PC-3 (cell line): ENCODE measurements around the gene PCGF2. TPM values are rescaled to one million over a fixed set of nuclear protein-coding genes. Genes with fewer than 3 reads are reported as not detected.

Source experiments
- ATAC-seq: fragments of 200-7000 bp; cut with Tn5 transposase; 2 replicates; pipeline ENCODE4 v1.9.1; 2020; ENCODE audit warnings: mild to moderate bottlenecking, moderate library complexity
- BruUV-seq: library from RNA; stranded (reverse); fragments of 400-500 nt; replicated peaks from 2 replicates; lab custom pipeline; 2021; lab: Mats Ljungman, UMichigan
- CTCF ChIA-PET: fragments of 300-600 bp; sonication (Branson Sonifier 250); formaldehyde crosslinking; loops from one replicate; lab custom pipeline; 2022; ENCODE audit warnings: antibody characterized with exemption; lab: Charles Lee
- POLR2A ChIA-PET: fragments of 300-600 bp; sonication (Branson Sonifier 250); formaldehyde crosslinking; loops from one replicate; lab custom pipeline; 2022; ENCODE audit warnings: antibody characterized with exemption; ENCODE audit not compliant: unreplicated experiment; lab: Charles Lee
- DNase-seq: peaks from one replicate; pipeline ENCODE4 v3.0.0-alpha.2; 2015
- H2AFZ ChIP-seq: fragments of 300-600 bp; sonication (generic); 2 replicates; pipeline ENCODE4 v1.6.0; 2016; ENCODE audit warnings: antibody characterized with exemption, low read length
- H3F3A ChIP-seq: fragments of 300-600 bp; sonication (generic); one replicate; pipeline ENCODE4 v1.6.0; 2017; ENCODE audit warnings: antibody characterized with exemption, low read length, control low read depth, mild to moderate bottlenecking; ENCODE audit not compliant: unreplicated experiment
- H3K27ac ChIP-seq: fragments of 300-600 bp; sonication (generic); 2 replicates; pipeline ENCODE4 v1.5.1; 2016; ENCODE audit warnings: mild to moderate bottlenecking, low read length
- H3K27me3 ChIP-seq: fragments of 300-600 bp; sonication (generic); 2 replicates; pipeline ENCODE4 v1.6.1; 2016; ENCODE audit warnings: low read length, mixed read lengths
- H3K36me3 ChIP-seq: fragments of 300-600 bp; sonication (generic); 2 replicates; pipeline ENCODE4 v1.6.1; 2016; ENCODE audit warnings: low read depth, mixed run types, low read length, mixed read lengths
- H3K4me1 ChIP-seq: fragments of 300-600 bp; sonication (generic); 2 replicates; pipeline ENCODE4 v1.5.1; 2016; ENCODE audit warnings: low read length; ENCODE audit not compliant: insufficient read depth
- H3K4me2 ChIP-seq: fragments of 300-600 bp; sonication (generic); 2 replicates; pipeline ENCODE4 v1.6.0; 2016; ENCODE audit warnings: low read length
- H3K4me3 ChIP-seq: fragments of 300-600 bp; sonication (generic); 2 replicates; pipeline ENCODE4 v1.5.1; 2016; ENCODE audit warnings: mild to moderate bottlenecking, low read length, mixed read lengths
- H3K79me2 ChIP-seq: fragments of 300-600 bp; sonication (generic); 2 replicates; pipeline ENCODE4 v1.6.1; 2017; ENCODE audit warnings: low read length, mixed read lengths
- H3K9ac ChIP-seq: fragments of 300-600 bp; sonication (generic); 2 replicates; pipeline ENCODE4 v1.6.0; 2016; ENCODE audit warnings: mild to moderate bottlenecking, low read length
- H3K9me2 ChIP-seq: fragments of 300-600 bp; sonication (generic); replicated peaks from 2 replicates; pipeline ENCODE4 v1.6.1; 2016; ENCODE audit warnings: mixed run types, low read length, mixed read lengths
- H3K9me3 ChIP-seq: fragments of 300-600 bp; sonication (generic); 2 replicates; pipeline ENCODE4 v1.6.1; 2016; ENCODE audit warnings: low read length, mixed read lengths
- H4K20me1 ChIP-seq: fragments of 300-600 bp; sonication (generic); 2 replicates; pipeline ENCODE4 v1.6.1; 2016; ENCODE audit warnings: low read length, mixed read lengths
- CTCF ChIP-seq: fragments of 300-600 bp; sonication (generic); conservative IDR thresholded peaks from 2 replicates; pipeline ENCODE4 v1.5.1; 2017; ENCODE audit warnings: antibody characterized with exemption, low read depth, mild to moderate bottlenecking, low read length
- EZH2 ChIP-seq: fragments of 300-600 bp; sonication (generic); IDR thresholded peaks from one replicate; pipeline ENCODE4 v1.6.1; 2017; ENCODE audit warnings: antibody characterized with exemption, mild to moderate bottlenecking, low read length; ENCODE audit not compliant: unreplicated experiment
- EZH2phosphoT487 ChIP-seq: fragments of 300-600 bp; sonication (generic); IDR thresholded peaks from 2 replicates; pipeline ENCODE4 v1.6.1; 2018; ENCODE audit warnings: mild to moderate bottlenecking, antibody characterized with exemption, low read length, borderline replicate concordance
- intact Hi-C: fragments of 100-400 bp; cut with micrococcal nuclease; formaldehyde crosslinking; loops from 2 replicates; pipeline ENCODE4 v1.9.0; 2023
- total RNA-seq: library from RNA; depleted of rRNA; stranded (reverse); fragments of >200 nt; gene quantifications from 2 replicates; pipeline ENCODE4 v1.2.3, GENCODE V29; 2014

PCGF2 gene
- total RNA-seq, 1 experiment from 2014 or later = 14.1 TPM

GRCh38 chr17:38709104-38709820 lies 38.9 kb downstream of the PCGF2 start:
- H2AFZ ChIP-seq = no peak overlapping the region
- H3K9me2 ChIP-seq = no peaks in the 10 kb centered on the region
- H3K36me3 ChIP-seq = no peaks in the 10 kb centered on the region
- ChIA-PET POLR2A (no interaction called here), CTCF (no interaction called here)
- no peak overlapping the region for H3K9ac ChIP-seq
- no peak overlapping the region for H3K27ac ChIP-seq
- H3K27me3 ChIP-seq = no peaks in the 10 kb centered on the region
- ATAC-seq = no peak
- H3K9me3 ChIP-seq = no peaks in the 10 kb centered on the region
- intact Hi-C loops = no loop called here
- H3K4me1 ChIP-seq = peaks cover 10% of the 10 kb centered on the region
- TF ChIP-seq EZH2phosphoT487 = no peak
- TF ChIP-seq EZH2 = no peak
- TF ChIP-seq CTCF = no peak
- H3K4me2 ChIP-seq = no peak overlapping the region
- DNase-seq = no peak
- H3F3A ChIP-seq = no peaks in the 10 kb centered on the region
- H3K4me3 ChIP-seq = no peak overlapping the region
- no peaks in the 10 kb centered on the region for H4K20me1 ChIP-seq
- peaks cover 33% of the 10 kb centered on the region for H3K79me2 ChIP-seq
- BruUV-seq = no TSS peak

GRCh38 chr17:38707678-38708351 lies 40.3 kb downstream of the PCGF2 start:
- ChIA-PET CTCF (no interaction called here), POLR2A (no interaction called here)
- no peaks in the 10 kb centered on the region for H4K20me1 ChIP-seq
- H3K36me3 ChIP-seq = no peaks in the 10 kb centered on the region
- peaks cover 22% of the 10 kb centered on the region for H3K4me1 ChIP-seq
- DNase-seq (no peak), ATAC-seq (no peak)
- H3K4me2 ChIP-seq = no peak overlapping the region
- no peak overlapping the region for H2AFZ ChIP-seq
- peaks cover 35% of the 10 kb centered on the region for H3K79me2 ChIP-seq
- BruUV-seq = no TSS peak
- no peaks in the 10 kb centered on the region for H3K9me2 ChIP-seq
- H3K4me3 ChIP-seq = no peak overlapping the region
- H3K9me3 ChIP-seq = no peaks in the 10 kb centered on the region
- H3F3A ChIP-seq = no peaks in the 10 kb centered on the region
- H3K27ac ChIP-seq = no peak overlapping the region
- H3K27me3 ChIP-seq = no peaks in the 10 kb centered on the region
- H3K9ac ChIP-seq = no peak overlapping the region
- intact Hi-C loops = no loop called here
- TF ChIP-seq EZH2 (no peak), EZH2phosphoT487 (no peak), CTCF (no peak)
